ENCODE measurements around the gene RFNG. TPM values are rescaled to one million over a fixed set of nuclear protein-coding genes. Genes with fewer than 3 reads are reported as not detected.

The RFNG gene
- total RNA-seq (2014; rRNA removed; shearing (Covaris generic)): 43.0 and 50.8 TPM in 2 replicates

- DNase-seq: peak; percentile 97
- H3K27me3 ChIP-seq (ENCODE audit: control insufficient read depth, insufficient read depth, low read length): no peaks in the 10 kb centered on the region
- H3K36me3 ChIP-seq (replicated peaks; ENCODE audit: control insufficient read depth, insufficient read depth, low read length): peaks cover 17% of the 10 kb centered on the region
- H3K4me3 ChIP-seq (ENCODE audit: insufficient read depth, low read depth, low read length): peak within 1 kb of the TSS; percentile 83
Observed at GRCh38 chr17:82051776-82052637, at the start of gene RFNG, which contains the start of gene GPS1. RFNG (minus strand) TSS chr17:82051811; CDS start chr17:82051766, 45 bp downstream. GPS1 (plus strand) TSS chr17:82051898; CDS start chr17:82051932, 34 bp downstream.

GRCh38 chr17:82101301-82101715 lies 49.7 kb upstream of the RFNG start:
- H3K27me3 ChIP-seq (ENCODE audit: control insufficient read depth, insufficient read depth, low read length): no peaks in the 10 kb centered on the region
- no peaks in the 10 kb centered on the region; the same call in 1 of the 2 replicates for H3K36me3 ChIP-seq (replicated peaks; ENCODE audit: control insufficient read depth, insufficient read depth, low read length)
- H3K4me3 ChIP-seq (ENCODE audit: insufficient read depth, low read depth, low read length): no peak overlapping the region
- DNase-seq: no peak

GRCh38 chr17:82100502-82101298 lies 49.1 kb upstream of the RFNG start:
- Histone ChIP-seq H3K36me3 (replicated peaks; ENCODE audit: control insufficient read depth, insufficient read depth, low read length) (peaks cover 4% of the 10 kb centered on the region), H3K27me3 (ENCODE audit: control insufficient read depth, insufficient read depth, low read length) (no peaks in the 10 kb centered on the region), H3K4me3 (ENCODE audit: insufficient read depth, low read depth, low read length) (no peak overlapping the region)
- DNase-seq: no peak

GRCh38 chr17:82098939-82099763 lies 47.5 kb upstream of the RFNG start:
- H3K4me3 ChIP-seq (ENCODE audit: insufficient read depth, low read depth, low read length): peak overlapping the region; percentile 69
- no peaks in the 10 kb centered on the region for H3K27me3 ChIP-seq (ENCODE audit: control insufficient read depth, insufficient read depth, low read length)
- peak; percentile 87 for DNase-seq
- H3K36me3 ChIP-seq (replicated peaks; ENCODE audit: control insufficient read depth, insufficient read depth, low read length): peaks cover 13% of the 10 kb centered on the region

GRCh38 chr17:82098169-82098938 lies 46.7 kb upstream of the RFNG start, which contains the start of gene FASN:
FASN (minus strand) TSS chr17:82098236; CDS start chr17:82096445, 1,791 bp downstream.
- H3K27me3 ChIP-seq (ENCODE audit: control insufficient read depth, insufficient read depth, low read length): no peaks in the 10 kb centered on the region
- H3K4me3 ChIP-seq (ENCODE audit: insufficient read depth, low read depth, low read length): peak within 1 kb of the TSS; percentile 85
- peaks cover 19% of the 10 kb centered on the region for H3K36me3 ChIP-seq (replicated peaks; ENCODE audit: control insufficient read depth, insufficient read depth, low read length)
- peak; percentile 100 for DNase-seq

GRCh38 chr17:82097919-82098168 lies 46.2 kb upstream of the RFNG start:
- Histone ChIP-seq H3K27me3 (ENCODE audit: control insufficient read depth, insufficient read depth, low read length) (no peaks in the 10 kb centered on the region), H3K36me3 (replicated peaks; ENCODE audit: control insufficient read depth, insufficient read depth, low read length) (peaks cover 22% of the 10 kb centered on the region), H3K4me3 (ENCODE audit: insufficient read depth, low read depth, low read length) (peak overlapping the region; percentile 85)
- DNase-seq: no peak

- Histone ChIP-seq H3K36me3 (replicated peaks; ENCODE audit: control insufficient read depth, insufficient read depth, low read length) (peaks cover 22% of the 10 kb centered on the region), H3K27me3 (ENCODE audit: control insufficient read depth, insufficient read depth, low read length) (no peaks in the 10 kb centered on the region), H3K4me3 (ENCODE audit: insufficient read depth, low read depth, low read length) (peak overlapping the region; percentile 85)
- DNase-seq: peak; percentile 92
Observed at GRCh38 chr17:82097184-82097918, 45.7 kb upstream of the RFNG start.

- H3K4me3 ChIP-seq (ENCODE audit: insufficient read depth, low read depth, low read length): peak overlapping the region; percentile 85
- H3K36me3 ChIP-seq (replicated peaks; ENCODE audit: control insufficient read depth, insufficient read depth, low read length): peaks cover 26% of the 10 kb centered on the region
- DNase-seq: no peak
- H3K27me3 ChIP-seq (ENCODE audit: control insufficient read depth, insufficient read depth, low read length): no peaks in the 10 kb centered on the region
Observed at GRCh38 chr17:82096709-82097183, 45.1 kb upstream of the RFNG start.

- Histone ChIP-seq H3K36me3 (replicated peaks; ENCODE audit: control insufficient read depth, insufficient read depth, low read length) (peaks cover 28% of the 10 kb centered on the region), H3K27me3 (ENCODE audit: control insufficient read depth, insufficient read depth, low read length) (no peaks in the 10 kb centered on the region), H3K4me3 (ENCODE audit: insufficient read depth, low read depth, low read length) (peak overlapping the region; percentile 85)
- DNase-seq: no peak
Observed at GRCh38 chr17:82095777-82096708, 44.4 kb upstream of the RFNG start.

GRCh38 chr17:82094931-82095776 lies 43.5 kb upstream of the RFNG start:
- no peak overlapping the region for H3K4me3 ChIP-seq (ENCODE audit: insufficient read depth, low read depth, low read length)
- H3K27me3 ChIP-seq (ENCODE audit: control insufficient read depth, insufficient read depth, low read length): no peaks in the 10 kb centered on the region
- DNase-seq: no peak
- H3K36me3 ChIP-seq (replicated peaks; ENCODE audit: control insufficient read depth, insufficient read depth, low read length): peaks cover 33% of the 10 kb centered on the region

GRCh38 chr17:82092995-82093751 lies 41.6 kb upstream of the RFNG start:
- Histone ChIP-seq H3K4me3 (ENCODE audit: insufficient read depth, low read depth, low read length) (no peak overlapping the region), H3K27me3 (ENCODE audit: control insufficient read depth, insufficient read depth, low read length) (no peaks in the 10 kb centered on the region), H3K36me3 (replicated peaks; ENCODE audit: control insufficient read depth, insufficient read depth, low read length) (peaks cover 44% of the 10 kb centered on the region)
- no peak for DNase-seq

Measured in H7 (cell line).